A549 (cell line): ENCODE measurements around the gene TJP2. TPM values are rescaled to one million over a fixed set of nuclear protein-coding genes. Genes with fewer than 3 reads are reported as not detected.

ENCODE experiments used
- ATAC-seq, 2 experiments: fragments of 200-7000 bp in 1 of 2; fragments of >200 bp in 1 of 2; cut with Nextera tagmentation in 1 of 2; cut with Tn5 transposase in 1 of 2; 3 replicates each; pipeline versions ENCODE4 v1.8.0 to v1.9.1; 2018 to 2020; ENCODE audit warnings: mild to moderate bottlenecking in 1 of 2, moderate library complexity in 1 of 2
- CTCF ChIA-PET: fragments of 300-600 bp; sonication (Branson Sonifier 250); formaldehyde crosslinking; extraction: SDS; loops from one replicate; lab custom pipeline; 2021; ENCODE audit warnings: antibody characterized with exemption, inconsistent platforms; lab: Yijun Ruan, JAX
- POLR2A ChIA-PET: fragments of 350-600 bp; formaldehyde crosslinking; extraction: SDS; loops from one replicate; lab custom pipeline; 2021; ENCODE audit warnings: antibody characterized with exemption, inconsistent platforms; lab: Yijun Ruan, JAX
- DNase-seq, 2 experiments: peaks; one replicate each; pipeline versions ENCODE4 v3.0.0 to v3.0.0-alpha.2; 2011 to 2016; ENCODE audit warnings: low read depth in 1 of 2, low spot score in 1 of 2
- FAIRE-seq: peaks from 2 replicates; lab custom pipeline; 2011; peaks lifted over from hg19 to GRCh38; lab: Jason Lieb, UNC
- H3K27ac ChIP-seq, 2 experiments: fragments of >200 bp; sonication (Bioruptor Twin); formaldehyde crosslinking; 3 replicates each; pipeline ENCODE4 v1.5.1; 2016 to 2017
- H3K4me1 ChIP-seq: fragments of >200 bp; sonication (Bioruptor Twin); formaldehyde crosslinking; 3 replicates; pipeline ENCODE4 v1.6.1; 2016
- H3K4me2 ChIP-seq: fragments of >200 bp; sonication (Bioruptor Twin); formaldehyde crosslinking; 3 replicates; pipeline ENCODE4 v1.6.1; 2016
- H3K4me3 ChIP-seq: fragments of >200 bp; sonication (Bioruptor Twin); formaldehyde crosslinking; 3 replicates; pipeline ENCODE4 v1.5.1; 2016
- H3K9me3 ChIP-seq: fragments of >200 bp; sonication (Bioruptor Twin); formaldehyde crosslinking; 3 replicates; pipeline ENCODE4 v1.6.1; 2016
- CHD4 ChIP-seq: fragments of 200-600 bp; sonication (generic); IDR thresholded peaks from 2 replicates; pipeline ENCODE4 v1.6.1; 2016; ENCODE audit warnings: antibody characterized with exemption, mild to moderate bottlenecking, borderline replicate concordance
- EHF ChIP-seq: fragments of 250-450 bp; sonication (Bioruptor Pico); IDR thresholded peaks from 2 replicates; pipeline ENCODE4 v1.5.0; 2020; ENCODE audit warnings: mild to moderate bottlenecking
- EHMT2 ChIP-seq: fragments of 200-600 bp; sonication (generic); IDR thresholded peaks from 2 replicates; pipeline ENCODE4 v1.6.1; 2016; ENCODE audit warnings: antibody characterized with exemption, low read depth, mild to moderate bottlenecking, moderate library complexity
- FOSL2 ChIP-seq, 2 experiments: fragments of 450-650 bp in 1 of 2; fragments of >200 bp in 1 of 2; sonication (Bioruptor Twin) in 1 of 2; formaldehyde crosslinking; IDR thresholded peaks; 2 replicates each; pipeline versions ENCODE4 v1.5.0 to v1.6.1; 2016 to 2020; ENCODE audit warnings: mild to moderate bottlenecking in 1 of 2, moderate library complexity in 1 of 2
- FOXS1 ChIP-seq: fragments of 250-450 bp; sonication (Bioruptor Pico); IDR thresholded peaks from 2 replicates; pipeline ENCODE4 v1.5.0; 2020; ENCODE audit warnings: mild to moderate bottlenecking, moderate library complexity
- HOXB13 ChIP-seq: fragments of 250-450 bp; sonication (Bioruptor Pico); IDR thresholded peaks from 2 replicates; pipeline ENCODE4 v1.5.0; 2020; ENCODE audit warnings: low read depth, mild to moderate bottlenecking, moderate library complexity
- JUN ChIP-seq, 2 experiments: fragments of >200 bp; sonication (Bioruptor Twin); formaldehyde crosslinking; IDR thresholded peaks; 2 replicates in 1 of 2; 3 replicates in 1 of 2; pipeline ENCODE4 v1.6.1; 2016 to 2017
- KDM5A ChIP-seq: fragments of 200-600 bp; sonication (generic); IDR thresholded peaks from 2 replicates; pipeline ENCODE4 v1.6.1; 2016; ENCODE audit warnings: antibody characterized with exemption, mild to moderate bottlenecking
- MAFK ChIP-seq: fragments of 450-650 bp; IDR thresholded peaks from 2 replicates; pipeline ENCODE4 v1.6.1; 2014; ENCODE audit not compliant: partially characterized antibody
- MAZ ChIP-seq: fragments of 150-350 bp; IDR thresholded peaks from 2 replicates; pipeline ENCODE4 v1.6.1; 2014; ENCODE audit warnings: antibody characterized with exemption, low read depth, low read length, borderline replicate concordance
- POLR2A ChIP-seq: IDR thresholded peaks from 2 replicates; pipeline ENCODE4 v1.6.1; 2012; ENCODE audit warnings: mild to moderate bottlenecking, low read length
- RAD21 ChIP-seq, 2 experiments: fragments of >200 bp in 1 of 2; sonication (Bioruptor Twin) in 1 of 2; formaldehyde crosslinking in 1 of 2; IDR thresholded peaks in 1 of 2; conservative IDR thresholded peaks in 1 of 2; 2 replicates in 1 of 2; 3 replicates in 1 of 2; pipeline ENCODE4 v1.6.1; 2012 to 2018; ENCODE audit warnings: inconsistent platforms in 1 of 2
- RARB ChIP-seq: fragments of 250-450 bp; sonication (Bioruptor Pico); IDR thresholded peaks from 2 replicates; pipeline ENCODE4 v1.8.0; 2021; ENCODE audit warnings: mild to moderate bottlenecking, moderate library complexity
- RFX5 ChIP-seq: fragments of 450-650 bp; IDR thresholded peaks from 2 replicates; pipeline ENCODE4 v1.7.1; 2014; ENCODE audit warnings: antibody characterized with exemption, mild to moderate bottlenecking, moderate library complexity
- SMC3 ChIP-seq: fragments of >200 bp; sonication (Bioruptor Twin); formaldehyde crosslinking; IDR thresholded peaks from 3 replicates; pipeline ENCODE4 v1.6.1; 2018; ENCODE audit warnings: inconsistent platforms
- TP53 ChIP-seq: fragments of 250-450 bp; sonication (Bioruptor Pico); IDR thresholded peaks from 2 replicates; pipeline ENCODE4 v1.5.0; 2021; ENCODE audit warnings: mild to moderate bottlenecking, moderate library complexity
- USF2 ChIP-seq: fragments of 450-650 bp; IDR thresholded peaks from 2 replicates; pipeline ENCODE4 v1.6.1; 2014; ENCODE audit warnings: antibody characterized with exemption
- ZC3H11A ChIP-seq: fragments of 450-650 bp; IDR thresholded peaks from 2 replicates; pipeline ENCODE4 v1.6.1; 2014; ENCODE audit warnings: antibody characterized with exemption, mild to moderate bottlenecking
- ZSCAN20 ChIP-seq: fragments of 250-450 bp; sonication (Bioruptor Pico); IDR thresholded peaks from 2 replicates; pipeline ENCODE4 v1.8.0; 2022; ENCODE audit warnings: mild to moderate bottlenecking, moderate library complexity
- WGBS: methylation state at CpG from one replicate; pipeline ENCODE4 v1.1.6; 2017; ENCODE audit errors: missing lambda C conversion rate; 5-methylcytosine and 5-hydroxymethylcytosine counted together
- polyA plus RNA-seq, 4 experiments: library from polyadenylated mRNA; depleted of rRNA in 3 of 4; stranded (reverse); fragments of >200 nt; fragmentation: RNase III in 1 of 4; extraction: RNeasy Plus Mini Kit Qiagen cat#74134 plus additional on column Dnase treatment in 1 of 4; gene quantifications; 2 replicates in 3 of 4; 3 replicates in 1 of 4; pipeline ENCODE4 v1.2.3, GENCODE V29; 2011 to 2017
- TF ChIP-seq, protein P1 (sequence below): fragments of 200-600 bp; sonication (generic); IDR thresholded peaks from 2 replicates; pipeline ENCODE4 v1.6.1; 2016; ENCODE audit warnings: antibody characterized with exemption, mild to moderate bottlenecking, moderate library complexity
- TF ChIP-seq, protein P2 (sequence below): fragments of >200 bp; sonication (Bioruptor Twin); formaldehyde crosslinking; IDR thresholded peaks from 3 replicates; pipeline ENCODE4 v1.6.1; 2016
- TF ChIP-seq, protein P3 (sequence below): fragments of >200 bp; sonication (Bioruptor Twin); formaldehyde crosslinking; IDR thresholded peaks from 2 replicates; pipeline ENCODE4 v1.6.1; 2016
- TF ChIP-seq, protein P4 (sequence below): fragments of 150-350 bp; IDR thresholded peaks from 2 replicates; pipeline ENCODE4 v1.6.1; 2014; ENCODE audit warnings: low read depth, mild to moderate bottlenecking, low read length

Gene TJP2
- polyA plus RNA-seq, 2 of the 4 experiments (the other 2 are of a cell fraction): 1.7 to 3.6 TPM

GRCh38 chr9:69179037-69179436 lies 5.0 kb downstream of the TJP2 start:
- Histone ChIP-seq H3K4me3 (no peak overlapping the region), H3K9me3 (no peaks in the 10 kb centered on the region), H3K27ac (peak overlapping the region in 1 of 2 experiments; percentile 31; a peak in 1 of 6 replicates), H3K4me1 (peaks cover 34% of the 10 kb centered on the region), H3K4me2 (peak overlapping the region; percentile 38)
- DNase-seq (no peak), ATAC-seq (peak in 1 of 2 experiments; percentile 8; a peak in 1 of 6 replicates), FAIRE-seq (no peak)
- ChIA-PET CTCF (interaction anchor here (0.7 to 6.3 kb wide), 11 partner anchors 11 to 506 kb away, joined by 3 to 54 read pairs (median 3); no protein-coding TSS in a partner anchor), POLR2A (interaction anchor here (0.7 kb wide), 1 partner anchor 131 kb away, joined by 3 read pairs; no protein-coding TSS in a partner anchor)
- WGBS: 19% methylated on average over 2 of the region's 2 CpGs
- TF ChIP-seq MAZ (no peak), KDM5A (no peak), HOXB13 (CRISPR knock-in tag) (no peak), POLR2A (no peak), MAFK (no peak), RAD21 (conservative IDR thresholded peaks at IDR 0.05 in 1 of 2, IDR thresholded peaks at IDR 0.05 in 1 of 2) (no peak), TP53 (CRISPR knock-in tag) (no peak), ZC3H11A (no peak), USF2 (no peak), JUN (IDR thresholded peaks at IDR 0.05) (no peak), SMC3 (no peak), CHD4 (no peak), RARB (CRISPR knock-in tag) (no peak), EHF (no peak), EHMT2 (no peak), FOXS1 (no peak)
- TF ChIP-seq, protein P1, sequence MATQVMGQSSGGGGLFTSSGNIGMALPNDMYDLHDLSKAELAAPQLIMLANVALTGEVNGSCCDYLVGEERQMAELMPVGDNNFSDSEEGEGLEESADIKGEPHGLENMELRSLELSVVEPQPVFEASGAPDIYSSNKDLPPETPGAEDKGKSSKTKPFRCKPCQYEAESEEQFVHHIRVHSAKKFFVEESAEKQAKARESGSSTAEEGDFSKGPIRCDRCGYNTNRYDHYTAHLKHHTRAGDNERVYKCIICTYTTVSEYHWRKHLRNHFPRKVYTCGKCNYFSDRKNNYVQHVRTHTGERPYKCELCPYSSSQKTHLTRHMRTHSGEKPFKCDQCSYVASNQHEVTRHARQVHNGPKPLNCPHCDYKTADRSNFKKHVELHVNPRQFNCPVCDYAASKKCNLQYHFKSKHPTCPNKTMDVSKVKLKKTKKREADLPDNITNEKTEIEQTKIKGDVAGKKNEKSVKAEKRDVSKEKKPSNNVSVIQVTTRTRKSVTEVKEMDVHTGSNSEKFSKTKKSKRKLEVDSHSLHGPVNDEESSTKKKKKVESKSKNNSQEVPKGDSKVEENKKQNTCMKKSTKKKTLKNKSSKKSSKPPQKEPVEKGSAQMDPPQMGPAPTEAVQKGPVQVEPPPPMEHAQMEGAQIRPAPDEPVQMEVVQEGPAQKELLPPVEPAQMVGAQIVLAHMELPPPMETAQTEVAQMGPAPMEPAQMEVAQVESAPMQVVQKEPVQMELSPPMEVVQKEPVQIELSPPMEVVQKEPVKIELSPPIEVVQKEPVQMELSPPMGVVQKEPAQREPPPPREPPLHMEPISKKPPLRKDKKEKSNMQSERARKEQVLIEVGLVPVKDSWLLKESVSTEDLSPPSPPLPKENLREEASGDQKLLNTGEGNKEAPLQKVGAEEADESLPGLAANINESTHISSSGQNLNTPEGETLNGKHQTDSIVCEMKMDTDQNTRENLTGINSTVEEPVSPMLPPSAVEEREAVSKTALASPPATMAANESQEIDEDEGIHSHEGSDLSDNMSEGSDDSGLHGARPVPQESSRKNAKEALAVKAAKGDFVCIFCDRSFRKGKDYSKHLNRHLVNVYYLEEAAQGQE: no peak
- TF ChIP-seq, protein P2, sequence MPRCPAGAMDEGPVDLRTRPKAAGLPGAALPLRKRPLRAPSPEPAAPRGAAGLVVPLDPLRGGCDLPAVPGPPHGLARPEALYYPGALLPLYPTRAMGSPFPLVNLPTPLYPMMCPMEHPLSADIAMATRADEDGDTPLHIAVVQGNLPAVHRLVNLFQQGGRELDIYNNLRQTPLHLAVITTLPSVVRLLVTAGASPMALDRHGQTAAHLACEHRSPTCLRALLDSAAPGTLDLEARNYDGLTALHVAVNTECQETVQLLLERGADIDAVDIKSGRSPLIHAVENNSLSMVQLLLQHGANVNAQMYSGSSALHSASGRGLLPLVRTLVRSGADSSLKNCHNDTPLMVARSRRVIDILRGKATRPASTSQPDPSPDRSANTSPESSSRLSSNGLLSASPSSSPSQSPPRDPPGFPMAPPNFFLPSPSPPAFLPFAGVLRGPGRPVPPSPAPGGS: no peak
- TF ChIP-seq, protein P3, sequence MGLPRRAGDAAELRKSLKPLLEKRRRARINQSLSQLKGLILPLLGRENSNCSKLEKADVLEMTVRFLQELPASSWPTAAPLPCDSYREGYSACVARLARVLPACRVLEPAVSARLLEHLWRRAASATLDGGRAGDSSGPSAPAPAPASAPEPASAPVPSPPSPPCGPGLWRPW: no peak
- TF ChIP-seq, protein P4, sequence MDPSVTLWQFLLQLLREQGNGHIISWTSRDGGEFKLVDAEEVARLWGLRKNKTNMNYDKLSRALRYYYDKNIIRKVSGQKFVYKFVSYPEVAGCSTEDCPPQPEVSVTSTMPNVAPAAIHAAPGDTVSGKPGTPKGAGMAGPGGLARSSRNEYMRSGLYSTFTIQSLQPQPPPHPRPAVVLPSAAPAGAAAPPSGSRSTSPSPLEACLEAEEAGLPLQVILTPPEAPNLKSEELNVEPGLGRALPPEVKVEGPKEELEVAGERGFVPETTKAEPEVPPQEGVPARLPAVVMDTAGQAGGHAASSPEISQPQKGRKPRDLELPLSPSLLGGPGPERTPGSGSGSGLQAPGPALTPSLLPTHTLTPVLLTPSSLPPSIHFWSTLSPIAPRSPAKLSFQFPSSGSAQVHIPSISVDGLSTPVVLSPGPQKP: no peak

DNA sequence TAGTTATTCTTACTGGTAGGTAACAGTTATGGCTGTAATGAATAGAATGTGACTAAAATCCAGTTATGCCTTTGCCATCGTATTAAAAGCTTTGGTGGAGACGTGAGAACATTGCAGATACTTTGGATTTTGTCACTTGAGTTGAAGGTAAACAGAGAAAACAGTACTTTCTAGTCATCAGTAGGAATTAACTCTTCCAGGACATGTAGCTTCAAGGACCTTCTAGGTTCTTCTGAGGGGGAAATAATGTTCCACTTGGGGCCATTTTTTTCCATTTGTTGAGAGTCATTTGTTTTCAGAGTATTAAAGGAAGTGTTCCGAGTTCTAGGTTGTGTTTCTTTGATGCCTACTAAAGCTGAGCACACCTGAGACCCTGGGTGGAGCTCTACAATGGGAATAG lies 6.1 kb downstream of the TJP2 start:
- FAIRE-seq (no peak), ATAC-seq (peak in 1 of 2 experiments; percentile 46; a peak in 2 of 6 replicates), DNase-seq (no peak)
- TF ChIP-seq EHF (no peak), CHD4 (no peak), ZSCAN20 (CRISPR knock-in tag) (no peak), FOSL2 (IDR thresholded peaks at IDR 0.05) (no peak), FOSL2 (CRISPR knock-in tag; IDR thresholded peaks at IDR 0.05) (no peak), RAD21 (conservative IDR thresholded peaks at IDR 0.05 in 1 of 2, IDR thresholded peaks at IDR 0.05 in 1 of 2) (no peak), RFX5 (no peak)
- TF ChIP-seq, protein P4: no peak
- ChIA-PET POLR2A (interaction anchor here (1.5 kb wide), 1 partner anchor 145 kb away, joined by 9 read pairs; the partner anchor contains the start of gene FXN), CTCF (interaction anchor here (0.6 to 6.3 kb wide), 5 partner anchors 10 to 58 kb away, joined by 3 to 54 read pairs (median 4); no protein-coding TSS in a partner anchor)
- H3K27ac ChIP-seq: peak overlapping the region; percentile 44 to 75; a peak in 5 of 6 replicates
- no peaks in the 10 kb centered on the region for H3K9me3 ChIP-seq
- peaks cover 34% of the 10 kb centered on the region for H3K4me1 ChIP-seq
- 66% methylated on average over 3 of the region's 3 CpGs for WGBS
- H3K4me3 ChIP-seq: no peak overlapping the region
- peak overlapping the region; percentile 48 for H3K4me2 ChIP-seq
